Fibroblast of villous mesenchyme (primary cell): ENCODE data around the gene HLA-DQB2. TPM values are rescaled to one million over a fixed set of nuclear protein-coding genes. Genes with fewer than 3 reads are reported as not detected.

ENCODE experiments used
- DNase-seq: peaks from one replicate; pipeline ENCODE4 v3.0.0-alpha.2; 2010; ENCODE audit warnings: low read depth
- H3K4me3 ChIP-seq: 2 replicates; pipeline ENCODE4 v1.5.1; 2011; ENCODE audit warnings: low read depth, mild to moderate bottlenecking, low read length
- CTCF ChIP-seq: IDR thresholded peaks from 2 replicates; pipeline ENCODE4 v1.5.1; 2012; ENCODE audit warnings: low read depth, mild to moderate bottlenecking, low read length; ENCODE audit not compliant: insufficient read depth
- total RNA-seq: library from RNA; depleted of rRNA; stranded (reverse); fragments of >200 nt; gene quantifications from 2 replicates; pipeline ENCODE4 v1.2.3, GENCODE V29; 2012

Gene HLA-DQB2
- total RNA-seq, 1 donor, result not detected

DNA sequence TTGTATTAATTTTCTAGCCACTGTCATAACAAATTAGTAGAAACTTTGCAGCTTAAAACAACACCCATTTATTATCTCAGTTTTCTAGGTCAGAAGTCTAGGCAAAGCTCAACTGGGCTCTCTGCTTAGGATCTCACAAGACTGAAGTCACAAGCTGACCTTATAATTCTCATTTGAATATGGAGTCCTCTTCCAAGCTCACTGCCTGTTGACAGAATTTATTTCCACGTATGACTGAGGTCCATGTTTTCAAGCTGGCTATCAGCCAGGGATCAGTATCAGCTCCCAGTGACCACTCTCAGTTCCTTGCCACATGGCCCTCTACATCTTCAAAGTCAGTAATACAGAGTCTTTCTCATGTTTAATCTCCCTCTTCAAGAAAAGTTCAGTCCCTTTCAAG is 11.7 kb upstream of the HLA-DQB2 start:
- TF ChIP-seq CTCF, result no peak
- DNase-seq, result no peak
- no peak overlapping the region for H3K4me3 ChIP-seq

DNA sequence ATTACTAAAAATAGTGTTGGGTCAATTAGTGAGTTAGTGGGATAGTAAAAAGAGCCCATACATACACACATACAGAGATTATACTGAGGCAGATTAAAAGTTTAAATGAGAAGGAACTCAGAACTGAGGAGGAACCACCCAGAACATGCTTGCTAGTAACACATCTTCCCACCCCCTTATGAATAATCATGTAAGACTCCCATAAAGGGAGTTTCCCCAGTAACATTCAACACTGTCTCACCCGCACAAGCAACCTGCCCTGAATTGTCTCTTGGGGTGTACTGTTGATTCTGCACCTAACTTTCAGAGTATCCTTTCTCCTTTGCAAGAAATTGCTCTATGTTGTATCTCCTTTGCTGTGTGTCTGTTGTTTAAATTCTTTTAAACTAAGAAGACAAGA is 11.1 kb upstream of the HLA-DQB2 start:
- no peak for DNase-seq
- no peak for TF ChIP-seq CTCF
- no peak overlapping the region for H3K4me3 ChIP-seq

- no peak overlapping the region for H3K4me3 ChIP-seq
- DNase-seq, result no peak
- no peak for TF ChIP-seq CTCF
Observed at GRCh38 chr6:32772656-32773055, 9.3 kb upstream of the HLA-DQB2 start.

GRCh38 chr6:32764048-32764447 is 716 bp upstream of the HLA-DQB2 start:
- no peak for TF ChIP-seq CTCF
- H3K4me3 ChIP-seq, result no peak overlapping the region
- no peak for DNase-seq

DNA sequence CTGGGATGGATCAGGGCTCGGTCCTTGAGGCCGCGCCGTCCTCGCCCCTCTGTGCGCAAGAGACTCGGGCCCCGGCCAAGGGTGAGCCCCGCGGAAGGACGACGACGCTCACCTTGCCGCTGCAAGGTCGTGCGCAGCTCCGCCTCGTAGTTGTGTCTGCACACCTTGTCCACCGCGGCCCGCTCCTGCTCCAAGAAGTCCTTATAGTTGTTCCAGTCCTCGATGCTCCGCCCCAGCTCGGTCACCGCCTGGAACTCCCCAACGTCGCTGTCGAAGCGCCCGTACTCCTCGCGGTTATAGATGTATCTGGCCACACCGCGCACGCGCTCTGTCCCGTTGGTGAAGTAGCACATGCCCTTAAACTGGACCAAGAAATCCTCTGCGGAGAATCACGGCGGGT is 1.8 kb downstream of the HLA-DQB2 start:
- no peak overlapping the region for H3K4me3 ChIP-seq
- no peak for DNase-seq
- TF ChIP-seq CTCF, result no peak

- H3K4me3 ChIP-seq, result no peak overlapping the region
- no peak for DNase-seq
- TF ChIP-seq CTCF, result no peak
Observed at GRCh38 chr6:32761072-32761471, 2.3 kb downstream of the HLA-DQB2 start.

DNA sequence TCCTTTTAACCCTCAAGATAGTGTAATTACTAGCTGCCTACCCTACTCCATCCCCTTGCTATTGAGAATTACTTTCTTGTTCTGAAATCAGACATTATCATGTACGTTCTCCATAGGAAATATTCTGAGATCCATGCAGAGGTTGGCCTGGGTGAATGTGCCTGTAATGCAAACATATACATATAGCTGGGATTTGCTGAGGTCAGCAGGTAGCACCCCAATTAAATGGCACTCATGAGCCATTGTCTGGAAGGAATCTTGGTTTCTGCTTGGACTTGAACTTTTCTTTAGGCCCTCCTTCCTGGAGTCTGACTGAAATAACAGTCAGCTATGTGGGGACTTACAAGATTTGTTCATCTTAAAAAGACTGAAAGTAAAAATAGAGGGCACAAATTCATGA is 3.7 kb downstream of the HLA-DQB2 start:
- H3K4me3 ChIP-seq, result no peak overlapping the region
- DNase-seq, result no peak
- TF ChIP-seq CTCF, result no peak
